KOPT-K1 (cell line): Measurements from ENCODE around the gene RNF34.

Experiments
- H3K27ac ChIP-seq: fragments of 200-600 bp; sonication (generic); 2 replicates; pipeline ENCODE4 v1.5.1; 2016; ENCODE audit warnings: antibody characterized with exemption, mild to moderate bottlenecking, low read depth, low read length; ENCODE audit not compliant: poor library complexity, severe bottlenecking
- H3K36me3 ChIP-seq: fragments of 200-600 bp; sonication (generic); 2 replicates; pipeline ENCODE4 v1.5.1; 2017; ENCODE audit warnings: antibody characterized with exemption, mild to moderate bottlenecking, low read length, moderate library complexity; ENCODE audit not compliant: insufficient read depth
- H3K9me3 ChIP-seq: fragments of 200-600 bp; sonication (generic); 2 replicates; pipeline ENCODE4 v1.5.1; 2017; ENCODE audit warnings: antibody characterized with exemption, low read length, mild to moderate bottlenecking; ENCODE audit not compliant: insufficient read depth, poor library complexity, severe bottlenecking

Gene RNF34

GRCh38 chr12:121461048-121461447 lies 61.1 kb downstream of the RNF34 start:
- Histone ChIP-seq H3K9me3 (no peaks in the 10 kb centered on the region), H3K27ac (no peak overlapping the region), H3K36me3 (peaks cover 55% of the 10 kb centered on the region)

- peaks cover 36% of the 10 kb centered on the region for H3K36me3 ChIP-seq
- no peak overlapping the region for H3K27ac ChIP-seq
- no peaks in the 10 kb centered on the region for H3K9me3 ChIP-seq
Observed at GRCh38 chr12:121464331-121464730, 64.4 kb downstream of the RNF34 start.

GRCh38 chr12:121465921-121466793 lies 66.2 kb downstream of the RNF34 start:
- no peaks in the 10 kb centered on the region for H3K9me3 ChIP-seq
- H3K27ac ChIP-seq = peak overlapping the region; percentile 59
- H3K36me3 ChIP-seq = peaks cover 23% of the 10 kb centered on the region

GRCh38 chr12:121466794-121467637 lies 67.1 kb downstream of the RNF34 start:
- Histone ChIP-seq H3K27ac (peak overlapping the region; percentile 73), H3K36me3 (peaks cover 15% of the 10 kb centered on the region), H3K9me3 (no peaks in the 10 kb centered on the region)

GRCh38 chr12:121467638-121468498 lies 68.0 kb downstream of the RNF34 start:
- Histone ChIP-seq H3K9me3 (no peaks in the 10 kb centered on the region), H3K27ac (peak overlapping the region; percentile 73), H3K36me3 (peaks cover 15% of the 10 kb centered on the region)

GRCh38 chr12:121468499-121468801 lies 68.5 kb downstream of the RNF34 start:
- peaks cover 15% of the 10 kb centered on the region for H3K36me3 ChIP-seq

GRCh38 chr12:121470751-121471150 lies 70.8 kb downstream of the RNF34 start:
- Histone ChIP-seq H3K27ac (no peak overlapping the region), H3K9me3 (no peaks in the 10 kb centered on the region), H3K36me3 (no peaks in the 10 kb centered on the region)

More at GRCh38 chr12:121468499-121468801, 68.5 kb downstream of the RNF34 start:
- H3K27ac ChIP-seq = no peak overlapping the region
- no peaks in the 10 kb centered on the region for H3K9me3 ChIP-seq

GRCh38 chr12:121472150-121472905 lies 72.4 kb downstream of the RNF34 start:
- Histone ChIP-seq H3K27ac (no peak overlapping the region), H3K9me3 (no peaks in the 10 kb centered on the region), H3K36me3 (no peaks in the 10 kb centered on the region)
